Medulla oblongata (tissue), 1 donor: ENCODE data around the gene FRMD3.

Source experiments
- DNase-seq: peaks from one replicate; pipeline ENCODE4 v3.0.0-alpha.2; 2015; ENCODE audit errors: extremely low spot score

The FRMD3 gene

GRCh38 chr9:83284746-83285145 lies 253.5 kb downstream of the FRMD3 start:
- DNase-seq = no peak

GRCh38 chr9:83283528-83283927 lies 254.7 kb downstream of the FRMD3 start:
- DNase-seq = no peak

GRCh38 chr9:83281306-83282255 lies 256.6 kb downstream of the FRMD3 start:
- peak; percentile 54 for DNase-seq

- no peak for DNase-seq
Observed at GRCh38 chr9:83280790-83281189, 257.4 kb downstream of the FRMD3 start.

- DNase-seq = no peak
Observed at GRCh38 chr9:83280268-83280667, 257.9 kb downstream of the FRMD3 start.

- no peak for DNase-seq
Observed at GRCh38 chr9:83274787-83275186, 263.4 kb downstream of the FRMD3 start.

- no peak for DNase-seq
Observed at GRCh38 chr9:83271665-83272071, 266.5 kb downstream of the FRMD3 start.

GRCh38 chr9:83270116-83270515 lies 268.1 kb downstream of the FRMD3 start:
- DNase-seq = no peak

GRCh38 chr9:83267741-83268140 lies 270.5 kb downstream of the FRMD3 start:
- DNase-seq = no peak

- DNase-seq = no peak
Observed at GRCh38 chr9:83266666-83267496, 271.3 kb downstream of the FRMD3 start.

- DNase-seq = no peak
Observed at GRCh38 chr9:83266331-83266665, 271.9 kb downstream of the FRMD3 start.

GRCh38 chr9:83264315-83264714 lies 273.9 kb downstream of the FRMD3 start:
- DNase-seq = no peak

- no peak for DNase-seq
Observed at GRCh38 chr9:83259558-83259957, 278.6 kb downstream of the FRMD3 start.

GRCh38 chr9:83257937-83258891 lies 280.0 kb downstream of the FRMD3 start:
- no peak for DNase-seq

GRCh38 chr9:83247732-83248131 lies 290.5 kb downstream of the FRMD3 start:
- no peak for DNase-seq

- no peak for DNase-seq
Observed at GRCh38 chr9:83245979-83246659, 292.1 kb downstream of the FRMD3 start.

- no peak for DNase-seq
Observed at GRCh38 chr9:83242066-83242465, 296.1 kb downstream of the FRMD3 start.

- no peak for DNase-seq
Observed at GRCh38 chr9:83240671-83241070, 297.5 kb downstream of the FRMD3 start.

GRCh38 chr9:83239747-83240146 lies 298.5 kb downstream of the FRMD3 start:
- no peak for DNase-seq

- no peak for DNase-seq
Observed at GRCh38 chr9:83238871-83239640, 299.1 kb downstream of the FRMD3 start.
